NB4 (cell line): ENCODE results near the gene TXNRD3.

Experiments used
- DNase-seq: peaks from one replicate; pipeline ENCODE4 v3.0.0; 2010; ENCODE audit warnings: low read depth
- H3K4me3 ChIP-seq: one replicate; pipeline ENCODE4 v1.5.1; 2011; ENCODE audit warnings: mild to moderate bottlenecking, low read depth, low read length, moderate library complexity
- CTCF ChIP-seq: IDR thresholded peaks from one replicate; pipeline ENCODE4 v1.5.1; 2012; ENCODE audit warnings: low read depth, low read length
- MAX ChIP-seq: IDR thresholded peaks from 2 replicates; pipeline ENCODE4 v1.6.1; 2011; ENCODE audit warnings: low read depth, low read length
- MYC ChIP-seq: IDR thresholded peaks from 2 replicates; pipeline ENCODE4 v1.6.1; 2011; ENCODE audit warnings: low read depth, low read length
- POLR2A ChIP-seq: IDR thresholded peaks from 2 replicates; pipeline ENCODE4 v1.6.1; 2011; ENCODE audit warnings: mild to moderate bottlenecking; ENCODE audit not compliant: insufficient read length; ENCODE audit errors: extremely low read depth

The TXNRD3 gene

GRCh38 chr3:126567696-126568438 lies 87.1 kb downstream of the TXNRD3 start:
- no peak for DNase-seq
- H3K4me3 ChIP-seq, result no peak overlapping the region
- TF ChIP-seq POLR2A, result no peak
- no peak for TF ChIP-seq CTCF
- TF ChIP-seq MAX, result no peak
- TF ChIP-seq MYC, result no peak

- TF ChIP-seq MAX (no peak), CTCF (no peak), MYC (no peak), POLR2A (no peak)
- DNase-seq, result no peak
- H3K4me3 ChIP-seq, result no peak overlapping the region
Observed at GRCh38 chr3:126562737-126563276, 92.1 kb downstream of the TXNRD3 start.

- TF ChIP-seq CTCF (no peak), MAX (no peak), POLR2A (no peak), MYC (no peak)
- H3K4me3 ChIP-seq, result no peak within 1 kb of the TSS
- no peak for DNase-seq
Observed at GRCh38 chr3:126558336-126559071, 96.4 kb downstream of the TXNRD3 start, which contains the start of gene C3orf22. Gene C3orf22 (minus strand): TSS chr3:126558932. CDS start chr3:126553390, 5,542 bp downstream.

GRCh38 chr3:126557761-126558160 lies 97.2 kb downstream of the TXNRD3 start:
- H3K4me3 ChIP-seq, result no peak overlapping the region
- TF ChIP-seq MAX (no peak), MYC (no peak), CTCF (no peak), POLR2A (no peak)
- DNase-seq, result no peak

- DNase-seq, result no peak
- no peak overlapping the region for H3K4me3 ChIP-seq
- TF ChIP-seq CTCF (no peak), MYC (no peak), POLR2A (no peak), MAX (no peak)
Observed at GRCh38 chr3:126557415-126557745, 97.5 kb downstream of the TXNRD3 start.
